SHP77 (cell line): ENCODE data around the gene MAGI2.
A peak's percentile ranks its signal among the peaks of the same experiment; 100 is the strongest.

Experiments used
- DNase-seq, 2 experiments: peaks; one replicate each; lab custom pipeline; 2025; lab: John Stamatoyannopoulos, UW

MAGI2 gene

DNA sequence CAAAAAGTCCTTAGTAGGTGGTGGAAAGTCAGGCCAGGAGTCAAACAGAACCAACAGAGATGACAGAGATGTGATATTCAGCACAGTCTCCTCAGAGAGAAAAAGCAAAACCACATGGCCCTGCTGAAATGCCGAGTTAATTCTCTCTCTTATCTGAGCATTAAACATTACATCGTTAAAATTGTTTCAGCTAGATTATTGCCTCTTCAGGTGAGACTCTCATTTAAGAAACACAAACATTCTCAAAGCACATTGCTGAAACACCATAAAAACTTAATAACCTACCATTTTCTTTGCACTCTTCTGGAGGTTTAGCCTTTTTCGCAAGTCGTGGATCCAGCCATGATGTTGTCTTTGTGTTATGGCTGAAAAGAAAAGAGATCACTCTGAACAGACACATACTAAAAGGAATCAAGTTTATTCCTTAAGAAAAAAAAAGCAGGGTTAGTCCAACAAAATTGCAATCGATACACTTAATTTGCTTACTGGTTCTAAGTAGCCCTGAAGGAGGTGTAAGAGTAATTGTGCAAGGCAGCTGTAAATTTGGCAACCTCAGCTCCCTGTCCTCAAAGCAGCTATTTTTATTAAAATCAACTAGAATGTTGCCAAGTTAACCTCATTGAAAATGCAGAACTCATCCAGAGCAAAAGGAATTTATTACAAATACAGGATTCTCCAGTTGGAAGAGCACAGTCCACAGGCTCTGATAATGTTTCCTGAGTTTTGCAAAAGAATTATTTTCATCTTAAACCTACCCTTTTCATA lies 963.8 kb downstream of the MAGI2 start:
- DNase-seq: no peak

DNA sequence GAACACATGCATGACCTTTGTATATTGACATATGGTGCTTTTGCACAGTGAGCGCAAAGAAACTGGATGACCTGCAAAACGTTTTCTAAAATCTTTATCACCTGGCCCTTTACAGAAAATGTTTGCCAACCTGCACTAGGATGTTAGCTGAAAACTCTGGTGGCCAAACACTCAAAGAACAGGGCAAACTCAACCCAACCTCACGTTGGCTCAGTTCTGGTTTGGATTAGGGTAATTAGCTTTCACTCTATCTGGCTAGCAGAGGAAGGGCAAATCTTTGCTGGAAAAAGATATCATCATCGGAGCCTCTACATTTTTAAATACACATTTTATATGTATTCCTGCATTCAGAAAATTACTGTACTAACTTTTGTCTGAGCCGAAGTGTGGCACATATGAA lies 966.0 kb downstream of the MAGI2 start:
- DNase-seq: no peak

DNA sequence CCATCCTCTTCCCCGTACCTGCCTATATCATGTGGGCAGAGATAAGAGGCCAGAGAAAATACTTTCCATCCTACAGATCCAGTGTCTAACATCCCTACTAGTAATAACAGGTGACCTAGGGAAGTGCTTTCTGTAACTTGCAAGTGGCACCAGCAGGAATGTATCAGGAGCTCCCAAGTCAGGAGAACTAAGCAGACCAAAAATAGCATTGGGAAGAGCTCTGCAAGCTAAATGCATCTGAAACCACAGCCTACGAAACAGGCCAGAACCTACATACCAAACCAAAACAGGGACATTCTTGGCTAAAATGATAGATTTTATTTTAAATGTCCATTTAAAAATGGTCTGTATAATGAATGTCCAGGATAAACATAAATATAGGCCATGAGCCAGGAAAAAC lies 974.1 kb downstream of the MAGI2 start:
- no peak for DNase-seq

DNA sequence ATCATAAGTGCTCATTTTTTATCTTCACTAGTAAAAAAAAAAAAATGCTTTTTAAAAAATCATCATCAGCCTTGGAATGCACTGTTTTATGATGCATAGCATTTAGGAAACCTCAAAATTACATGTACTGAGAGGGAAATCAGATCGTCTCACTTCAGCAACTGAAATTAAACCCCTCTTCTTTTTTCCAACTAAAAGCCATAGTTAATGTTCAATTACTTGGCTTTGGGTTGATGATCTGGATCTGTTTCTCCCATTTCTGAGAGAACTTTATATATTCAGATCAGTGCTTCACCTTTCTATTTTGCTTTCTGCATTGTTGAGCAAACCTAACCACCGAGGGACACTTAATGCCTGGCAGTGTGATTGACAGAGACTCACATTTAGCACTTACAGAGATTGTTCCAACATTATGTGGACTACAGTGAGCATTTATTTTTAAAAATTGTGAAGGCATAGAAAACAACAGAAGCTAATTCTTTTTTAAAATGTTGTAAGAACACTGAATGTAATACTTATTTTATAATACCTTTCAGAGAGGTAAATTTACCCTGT lies 976.5 kb downstream of the MAGI2 start:
- DNase-seq: no peak

DNA sequence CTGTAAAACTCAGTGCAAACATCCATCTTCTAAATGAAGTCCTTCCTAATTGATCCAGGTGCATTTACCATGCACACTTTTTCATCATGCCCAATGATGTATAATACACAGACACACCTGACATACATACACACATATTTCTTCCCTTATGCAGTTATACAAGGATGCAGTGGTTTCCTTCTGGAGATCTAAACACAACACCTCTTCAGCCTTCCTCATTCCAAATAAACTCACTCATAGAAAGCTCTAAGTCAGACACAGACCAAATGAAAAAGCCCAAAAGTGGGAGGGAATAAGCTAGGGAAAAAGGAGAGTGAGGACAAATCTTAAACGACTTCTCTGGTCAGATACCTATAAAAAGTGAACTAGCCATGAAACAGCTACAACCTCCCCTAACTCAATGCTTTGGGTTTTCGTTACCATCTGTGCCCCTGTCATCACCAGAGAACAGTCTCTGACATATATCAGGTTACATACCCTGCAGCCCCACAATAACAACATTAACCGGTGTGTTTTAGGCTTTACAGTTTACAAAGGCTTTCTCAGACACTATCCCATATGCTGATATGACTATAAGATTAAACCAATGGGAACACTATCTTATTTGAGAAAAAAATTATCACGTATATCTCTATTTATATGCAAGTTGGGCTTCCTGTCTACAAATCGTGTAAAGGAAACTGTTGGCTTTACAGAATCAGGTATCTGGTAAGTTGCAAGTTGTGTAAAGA lies 979.7 kb downstream of the MAGI2 start:
- DNase-seq: no peak

DNA sequence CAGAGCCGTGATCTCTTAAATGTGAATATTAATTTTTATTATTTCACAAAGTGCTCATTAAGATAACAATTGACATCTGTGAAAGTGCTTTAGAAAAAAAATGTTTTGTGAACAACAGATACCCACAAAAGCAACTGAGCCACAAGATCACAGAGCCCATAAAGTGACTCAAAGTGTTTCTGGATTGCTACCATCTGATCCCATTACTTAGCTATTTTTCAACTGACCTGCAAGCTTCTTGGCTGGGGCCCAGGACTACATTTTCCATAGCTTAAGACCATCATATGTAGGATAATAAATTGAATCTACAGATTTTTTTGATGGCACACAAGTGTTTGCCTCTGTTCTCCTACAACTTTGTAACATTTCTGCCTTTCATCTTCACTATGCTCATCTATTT lies 980.4 kb downstream of the MAGI2 start:
- no peak for DNase-seq

DNA sequence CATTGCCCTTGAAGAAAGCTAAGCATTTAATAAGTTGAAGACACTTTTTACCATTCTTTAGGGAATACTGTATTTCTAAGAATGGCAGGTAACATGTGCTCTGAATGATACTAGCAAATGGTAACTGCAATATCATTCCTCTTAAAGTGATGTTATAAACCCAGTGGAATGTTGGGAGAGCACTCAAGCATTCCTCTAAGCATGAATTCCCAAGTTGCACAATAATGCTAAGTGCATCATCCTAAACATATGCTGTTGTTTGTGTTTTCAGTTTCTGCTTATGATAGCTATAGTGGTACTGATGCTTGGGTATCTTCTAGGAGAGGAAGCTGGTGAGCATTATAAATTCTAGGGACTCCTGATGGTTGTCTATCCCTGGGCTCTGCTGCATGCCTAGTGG lies 980.9 kb downstream of the MAGI2 start:
- no peak for DNase-seq

DNA sequence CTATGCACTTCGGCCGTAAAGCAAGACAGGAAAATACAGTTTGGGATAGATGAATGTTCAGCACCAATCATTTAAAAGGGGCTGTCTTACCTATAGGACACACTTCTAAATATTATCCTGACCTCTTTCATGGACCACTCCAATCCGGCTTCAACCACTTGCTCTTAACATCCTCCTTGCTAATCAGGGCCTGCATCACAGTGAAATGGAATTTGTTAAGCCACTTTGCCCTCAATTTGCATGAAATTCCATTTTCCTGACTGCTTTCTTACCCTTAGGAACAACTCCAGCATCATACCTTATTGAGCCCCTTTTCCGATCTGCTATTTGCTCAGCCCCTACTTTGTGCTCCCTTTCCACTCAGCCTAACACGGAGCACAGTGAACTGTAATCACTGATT lies 987.6 kb downstream of the MAGI2 start:
- no peak for DNase-seq

DNA sequence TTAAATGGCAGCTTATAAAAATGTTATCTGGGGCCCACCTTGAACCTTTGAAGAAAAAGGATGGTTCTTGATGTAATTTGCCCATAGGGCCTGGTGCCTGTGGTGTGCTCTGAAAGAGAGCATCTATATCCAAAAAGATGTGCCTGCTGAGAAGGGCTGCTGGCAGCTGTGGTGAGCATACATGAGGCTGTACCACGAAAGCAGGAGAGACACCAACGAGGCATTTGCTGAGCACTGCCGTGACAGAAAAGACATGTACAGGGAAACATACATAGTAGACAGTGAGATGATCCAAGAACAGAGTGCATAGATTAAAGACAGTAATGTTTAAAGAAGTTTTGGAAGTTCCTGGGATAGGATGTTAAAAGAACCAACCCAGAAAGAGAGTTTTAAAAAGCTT lies 990.4 kb downstream of the MAGI2 start:
- DNase-seq: no peak

DNA sequence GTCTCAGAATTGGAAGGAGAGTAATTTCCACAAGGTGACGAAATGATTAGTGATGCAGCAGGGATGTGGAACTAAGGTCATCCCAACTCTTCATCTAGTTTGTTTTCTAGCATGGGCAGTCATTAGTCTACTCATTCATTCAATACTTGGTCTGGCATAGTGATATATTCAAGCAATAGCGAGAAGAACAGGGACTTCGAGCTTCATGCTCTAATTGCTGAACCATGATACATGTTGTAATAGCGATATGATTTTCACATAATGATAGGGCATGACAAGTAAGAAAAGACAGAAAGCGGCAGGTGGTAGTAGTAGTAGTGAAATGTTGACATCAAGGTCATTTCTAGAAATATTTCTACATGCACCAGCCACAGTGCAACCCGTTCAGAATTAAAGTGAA lies 1002.8 kb downstream of the MAGI2 start:
- DNase-seq: no peak

DNA sequence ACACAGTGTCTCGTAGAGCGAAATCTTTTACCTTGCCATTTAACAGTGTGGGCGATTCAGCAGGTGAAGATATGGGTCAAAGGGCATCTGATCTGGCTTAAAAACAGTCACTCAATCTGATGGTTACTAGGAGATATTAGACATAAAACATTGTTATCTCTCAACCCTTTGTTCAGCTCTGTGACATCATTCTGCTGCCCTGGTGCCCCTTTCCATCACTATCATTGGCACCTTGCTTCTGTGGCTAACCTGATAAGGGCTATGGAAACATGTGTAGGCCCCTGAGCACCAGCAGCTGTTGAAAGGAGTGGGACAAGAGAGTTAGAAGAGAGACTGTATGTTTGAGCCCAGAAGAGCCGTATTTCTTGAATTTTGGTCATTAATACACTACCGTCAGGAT lies 1004.6 kb downstream of the MAGI2 start:
- DNase-seq: no peak

DNA sequence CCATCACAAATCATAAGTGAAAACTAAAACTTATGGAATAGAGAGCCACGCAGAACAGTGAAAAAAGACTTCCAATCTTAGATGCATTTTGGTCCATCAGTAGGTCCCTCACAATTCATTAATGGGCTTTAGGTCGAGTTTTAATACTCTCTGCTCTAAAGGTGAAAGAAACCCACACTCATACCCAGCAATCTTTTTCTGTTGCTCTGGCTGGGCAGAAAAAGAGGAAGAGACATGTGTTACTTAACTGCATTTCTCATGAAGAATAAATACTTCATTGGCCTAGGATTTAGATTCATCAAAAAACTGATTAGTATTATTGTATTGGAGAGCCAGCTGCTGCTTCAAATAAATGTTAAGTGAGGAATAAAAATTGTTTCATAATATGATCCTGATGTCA lies 1009.2 kb downstream of the MAGI2 start:
- DNase-seq: no peak

DNA sequence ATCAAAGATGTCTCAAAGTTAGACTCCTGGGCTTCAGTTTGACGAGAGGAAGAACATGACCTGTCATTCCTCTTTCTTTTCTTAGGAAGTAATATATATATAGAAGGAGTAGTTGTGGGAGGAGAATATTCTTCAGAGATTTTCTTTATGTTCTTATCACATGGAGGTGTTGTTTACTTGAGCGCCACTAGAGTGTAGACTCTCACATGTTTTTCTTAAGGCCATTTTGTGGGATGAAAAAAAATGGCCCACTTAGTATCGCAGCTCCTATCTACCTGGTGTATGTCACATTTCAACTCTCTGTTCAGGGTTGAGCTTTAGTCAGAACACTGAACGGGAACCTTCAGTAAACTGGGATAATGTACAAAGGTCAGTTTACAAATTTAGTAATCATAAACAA lies 1009.7 kb downstream of the MAGI2 start:
- no peak for DNase-seq

DNA sequence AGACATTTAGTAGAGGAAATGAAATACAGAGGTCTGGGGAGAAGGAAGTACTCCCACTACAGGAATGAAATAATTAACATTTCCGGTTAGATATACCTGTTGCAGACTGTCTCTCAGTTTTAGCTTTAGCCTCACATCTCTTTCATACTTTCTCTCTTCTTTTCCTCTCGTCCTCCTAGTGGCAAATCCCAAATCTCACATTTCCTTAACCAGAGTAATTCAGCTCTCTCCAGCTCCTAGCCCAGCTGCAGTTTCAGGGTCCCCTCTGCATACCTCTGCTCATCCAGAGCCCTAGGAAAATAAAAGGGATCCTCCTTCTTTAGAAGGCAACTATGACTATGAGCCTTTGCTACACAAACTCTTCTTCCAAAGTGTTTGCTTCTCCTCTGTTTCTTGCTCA lies 1011.7 kb downstream of the MAGI2 start:
- DNase-seq: no peak

DNA sequence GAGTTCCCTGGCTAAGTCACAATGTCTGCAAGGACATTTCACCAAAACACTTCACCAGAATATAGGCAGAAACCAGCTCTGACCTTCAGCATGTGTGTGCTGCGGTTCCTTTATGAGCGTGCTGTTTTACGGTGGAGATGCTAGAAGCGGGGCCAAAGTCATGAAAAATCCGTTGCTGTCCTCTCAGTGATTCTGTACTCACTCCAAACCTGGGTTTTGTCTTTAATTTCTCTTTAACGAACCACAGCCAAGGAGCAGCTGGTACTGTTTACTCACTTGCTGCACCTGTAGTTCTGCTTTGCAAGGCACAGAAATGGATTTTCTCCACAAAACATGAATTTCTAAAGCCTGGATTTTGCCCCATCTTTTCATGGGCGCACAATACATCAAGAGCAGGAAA lies 1015.0 kb downstream of the MAGI2 start:
- peak in 1 of 2 experiments; percentile 15 for DNase-seq

DNA sequence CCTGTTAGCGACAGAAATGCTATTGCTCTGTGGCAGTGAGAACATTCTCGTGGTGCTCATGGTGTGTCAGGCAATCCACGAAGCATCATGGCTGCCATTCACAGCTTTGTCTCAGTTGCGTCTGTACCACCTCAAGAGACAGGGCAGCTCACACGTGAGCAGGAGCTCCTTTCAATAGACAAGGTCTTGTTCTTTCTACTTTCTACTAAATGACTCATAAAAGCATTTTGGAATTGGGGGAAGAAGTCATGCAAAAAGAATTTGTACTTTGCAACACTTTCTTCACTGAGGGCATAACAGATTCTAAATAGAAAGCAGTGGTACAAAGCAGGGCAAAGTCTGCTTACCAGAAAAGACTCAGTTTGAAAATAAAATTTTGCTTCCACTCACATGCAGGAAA lies 1016.3 kb downstream of the MAGI2 start:
- no peak for DNase-seq

DNA sequence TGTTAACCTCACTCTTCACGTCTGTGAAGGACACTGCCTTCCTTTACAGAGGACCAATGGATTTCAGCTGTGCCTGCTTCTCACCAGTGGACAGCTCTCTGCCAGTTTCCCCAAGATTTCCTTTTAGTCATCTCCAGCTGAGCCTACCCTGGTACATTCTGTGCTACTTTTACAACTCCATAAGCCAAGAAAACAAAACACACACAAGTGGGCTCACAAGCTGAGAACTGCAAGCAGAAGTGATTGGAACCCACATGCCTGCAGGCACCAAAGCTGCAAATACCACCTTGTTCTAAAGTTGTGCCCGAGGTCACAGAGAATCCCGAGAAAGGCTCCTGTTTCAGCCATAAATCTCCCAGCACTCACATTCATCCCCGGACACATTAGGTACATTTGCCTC lies 1018.1 kb downstream of the MAGI2 start:
- DNase-seq: no peak

DNA sequence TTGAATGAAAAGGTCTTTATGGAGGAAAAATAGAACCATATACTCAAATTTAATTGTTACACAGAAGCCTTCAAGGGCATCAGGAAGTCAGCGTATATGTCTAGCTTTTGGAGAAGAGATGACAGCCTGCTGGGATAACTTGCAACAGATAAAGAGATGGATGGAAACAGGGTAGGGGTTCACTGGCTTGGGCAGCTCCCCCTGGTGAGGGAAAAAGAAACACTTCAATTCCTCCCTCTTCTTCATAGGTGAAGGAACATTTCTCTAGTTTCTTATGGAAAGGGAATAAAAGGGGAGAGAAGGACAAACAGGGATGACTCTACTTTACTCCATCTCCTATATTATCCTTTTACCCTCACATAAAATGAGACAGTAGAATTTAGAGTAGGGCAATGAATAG lies 1019.2 kb downstream of the MAGI2 start:
- no peak for DNase-seq

DNA sequence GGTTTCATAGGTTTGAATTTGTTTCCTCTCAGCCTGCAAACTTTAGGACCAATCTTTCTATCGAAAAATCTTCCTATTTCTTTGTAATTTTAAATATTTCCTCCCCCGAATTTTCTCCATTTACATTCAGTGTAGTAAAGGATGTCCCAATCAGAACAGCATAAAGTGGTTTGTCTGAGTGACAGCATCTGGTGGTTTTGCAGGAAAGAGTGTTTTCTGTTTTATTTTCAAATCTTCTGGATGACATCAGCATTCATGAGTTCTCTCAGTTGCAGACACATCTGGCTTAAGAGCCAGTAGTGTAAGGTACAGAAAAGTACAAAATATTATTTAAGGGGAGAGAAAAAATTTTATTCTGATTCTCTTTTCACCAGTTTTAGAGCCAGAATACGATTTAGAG lies 1020.0 kb downstream of the MAGI2 start:
- DNase-seq: no peak

DNA sequence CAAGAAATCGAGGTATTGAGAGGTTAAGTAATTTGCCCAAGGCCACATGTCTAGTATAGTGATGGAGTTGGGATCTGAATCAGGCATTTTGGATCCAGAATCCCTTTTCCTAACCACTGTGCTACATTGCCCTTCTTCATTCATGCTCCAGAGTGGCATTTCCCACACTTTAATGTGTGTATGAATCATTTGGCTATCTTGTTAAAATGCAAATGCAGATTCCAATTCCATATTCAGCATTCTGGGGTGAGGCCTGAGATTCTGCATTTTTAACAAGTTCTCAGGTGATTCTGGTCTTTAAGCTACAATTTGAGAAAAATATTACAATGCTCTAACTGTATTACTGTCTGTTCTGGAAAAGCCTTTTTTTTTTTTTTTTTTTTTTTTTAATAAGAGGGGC lies 1023.6 kb downstream of the MAGI2 start:
- no peak for DNase-seq

DNA sequence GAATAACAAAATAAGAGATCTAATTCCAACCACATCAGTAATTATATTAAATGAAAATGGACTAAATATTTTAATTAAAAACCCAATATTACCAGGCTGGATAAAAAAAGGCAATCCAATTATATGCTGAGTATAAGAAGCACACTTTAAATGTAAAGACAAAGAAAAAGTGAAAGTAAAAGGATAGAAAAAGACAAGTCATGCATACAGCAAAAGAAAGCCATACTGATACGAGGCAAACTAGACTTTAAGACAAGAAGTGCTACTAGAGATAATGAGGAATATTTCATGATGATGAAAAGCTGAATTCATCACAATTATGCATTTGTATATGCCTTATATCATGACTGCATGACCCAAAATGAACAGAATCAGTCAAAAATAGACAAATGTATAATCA lies 1026.3 kb downstream of the MAGI2 start:
- DNase-seq: no peak

DNA sequence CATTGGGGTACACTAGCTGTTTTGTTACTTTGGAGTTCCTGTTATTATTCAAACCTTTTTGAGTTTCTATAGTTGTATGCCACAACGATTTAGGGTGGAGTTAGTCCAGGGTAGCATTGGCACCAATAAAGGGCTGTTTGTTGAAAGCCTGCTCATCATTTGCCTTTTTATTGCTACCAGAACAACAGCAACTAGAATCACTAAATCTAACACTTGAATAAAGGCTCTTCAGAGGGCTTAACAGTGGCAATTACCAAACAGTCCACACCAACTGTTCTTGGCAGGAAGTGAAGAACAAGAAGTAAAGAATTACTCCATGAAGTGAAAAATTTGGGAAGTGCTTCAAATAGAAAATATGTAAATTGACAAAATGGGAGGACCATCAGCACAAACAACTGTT lies 1033.5 kb downstream of the MAGI2 start:
- no peak for DNase-seq

DNA sequence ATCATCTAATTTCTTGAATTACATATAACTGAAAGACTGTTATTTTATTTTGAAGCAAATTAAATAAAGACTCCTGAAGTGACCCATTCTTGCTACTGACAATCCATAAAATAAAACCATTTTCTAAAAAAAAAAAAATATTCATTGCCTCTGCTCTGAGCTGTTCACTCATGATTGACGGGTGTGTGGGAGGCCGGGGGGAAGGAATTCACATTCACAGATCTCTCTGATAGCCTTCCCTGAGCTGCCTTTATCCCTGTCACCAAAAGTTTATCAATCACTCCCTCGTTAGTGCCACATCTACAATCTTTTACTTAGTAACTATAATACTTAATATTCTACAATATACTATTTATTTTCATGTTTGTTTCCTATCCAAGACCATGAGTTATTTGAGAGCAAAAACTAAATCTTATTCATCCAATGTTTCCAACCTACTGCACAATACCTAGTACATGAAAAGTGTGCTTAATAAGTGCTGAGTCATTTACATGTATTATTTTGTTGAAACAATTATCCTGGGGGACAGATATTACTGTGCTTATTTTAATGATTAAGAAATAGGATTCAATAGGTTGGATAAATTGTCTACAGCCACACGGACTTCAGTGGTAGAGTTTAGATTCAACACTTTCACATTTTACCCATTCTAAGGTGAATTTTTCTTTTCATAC lies 1036.2 kb downstream of the MAGI2 start:
- DNase-seq: no peak
